HG03521 (cell line): ENCODE measurements around the gene BBS9.

Experiments
- ATAC-seq: cut with Tn5 transposase; IDR thresholded peaks from one replicate; pipeline ENCODE4 v1.9.1; 2021; ENCODE audit warnings: mild to moderate bottlenecking, moderate library complexity; ENCODE audit not compliant: unreplicated experiment

Gene BBS9

DNA sequence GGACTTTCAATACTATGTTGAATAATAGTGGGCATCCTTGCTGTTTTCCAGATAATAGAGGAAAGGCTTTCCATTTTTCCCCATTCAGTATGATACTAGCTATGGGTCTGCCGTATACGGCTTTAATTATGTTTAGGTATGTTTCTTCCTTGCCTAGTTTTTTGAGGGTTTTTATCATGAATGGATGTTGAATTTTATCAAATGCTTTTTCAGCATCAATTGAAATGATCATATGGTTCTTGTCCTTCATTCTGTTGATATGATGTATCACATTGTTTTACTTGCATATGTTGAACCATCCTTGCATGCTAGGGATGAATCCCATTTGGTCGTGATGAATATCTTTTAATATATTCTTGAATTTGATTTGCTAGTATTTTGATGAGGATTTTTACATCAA, 11.0 kb upstream of the BBS9 start:
- no peak for ATAC-seq

DNA sequence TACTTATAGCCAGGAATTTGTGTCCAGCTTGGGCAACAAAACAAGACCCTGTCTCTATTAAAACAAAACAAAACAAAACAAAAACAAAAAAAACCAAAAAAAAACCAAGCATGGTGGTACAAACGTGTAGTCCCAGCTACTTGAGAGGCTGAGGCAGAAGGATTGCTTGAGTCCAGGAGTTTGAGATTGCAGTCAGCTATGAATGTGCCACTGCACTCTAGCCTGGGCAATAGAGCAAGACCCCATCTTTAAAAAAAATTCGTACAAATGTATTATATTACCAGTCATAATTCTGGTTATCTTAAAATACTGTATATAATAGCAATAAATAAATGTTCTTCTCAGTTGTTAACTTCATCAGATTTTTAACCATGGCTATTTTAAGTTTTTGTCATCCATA, 2.3 kb upstream of the BBS9 start:
- ATAC-seq: no peak

DNA sequence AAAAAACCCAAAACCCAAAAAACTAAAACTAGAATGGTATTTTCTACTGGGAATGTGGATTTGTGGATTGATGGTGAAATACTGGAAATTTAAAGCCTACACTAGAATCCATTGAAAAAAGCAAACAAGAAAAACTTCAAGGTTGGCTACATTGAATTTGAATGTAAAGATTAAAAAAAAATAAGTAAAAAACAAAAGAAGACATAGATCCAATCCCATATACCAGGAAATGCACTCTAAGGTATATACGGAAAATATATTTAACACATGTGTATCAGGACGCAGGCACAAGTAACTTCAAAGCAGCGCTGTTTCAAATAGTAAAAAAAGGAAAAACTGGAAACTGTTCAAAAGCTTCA, 754 bp upstream of the BBS9 start:
- ATAC-seq: no peak

GRCh38 chr7:33129806-33130153, 416 bp downstream of the BBS9 start:
- no peak for ATAC-seq

DNA sequence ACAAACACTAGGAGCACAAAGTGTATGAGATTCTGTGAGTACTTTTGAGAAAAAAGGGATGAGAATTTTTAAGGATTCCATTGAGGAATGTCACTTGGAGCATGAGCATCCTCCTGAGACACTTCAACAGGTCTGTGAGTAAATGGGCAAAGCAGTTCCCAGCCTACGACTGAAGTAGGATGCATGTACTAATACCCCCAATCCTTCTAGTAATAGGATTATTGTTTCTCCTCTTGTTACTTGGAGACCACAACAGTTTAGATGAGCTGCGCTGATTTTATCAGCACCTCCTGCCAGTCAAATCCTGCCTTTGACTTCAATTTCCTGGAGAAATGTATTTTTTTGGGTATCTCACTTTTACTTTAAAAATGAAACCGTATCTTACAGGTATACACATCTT, 820 bp downstream of the BBS9 start:
- no peak for ATAC-seq

GRCh38 chr7:33137103-33137502, 7.7 kb downstream of the BBS9 start:
- no peak for ATAC-seq

DNA sequence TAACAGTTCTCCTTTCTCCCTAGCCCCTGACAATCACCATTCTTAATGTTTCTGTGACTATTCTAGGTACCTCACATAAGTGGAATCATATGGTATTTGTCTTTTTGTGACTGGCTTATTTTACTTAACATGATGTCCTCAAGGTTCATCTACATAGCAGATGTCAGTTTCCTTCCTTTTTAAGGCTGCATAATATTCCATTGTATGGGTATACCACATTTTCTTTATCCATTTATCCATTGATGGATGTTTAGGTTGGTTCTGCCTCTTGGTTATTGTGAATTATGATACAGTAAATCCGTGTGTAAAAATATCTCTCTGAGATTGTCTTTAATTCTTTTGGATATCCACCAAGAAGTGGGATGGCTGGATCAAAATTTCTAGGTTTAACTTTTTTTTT, 13.2 kb downstream of the BBS9 start:
- ATAC-seq: no peak

DNA sequence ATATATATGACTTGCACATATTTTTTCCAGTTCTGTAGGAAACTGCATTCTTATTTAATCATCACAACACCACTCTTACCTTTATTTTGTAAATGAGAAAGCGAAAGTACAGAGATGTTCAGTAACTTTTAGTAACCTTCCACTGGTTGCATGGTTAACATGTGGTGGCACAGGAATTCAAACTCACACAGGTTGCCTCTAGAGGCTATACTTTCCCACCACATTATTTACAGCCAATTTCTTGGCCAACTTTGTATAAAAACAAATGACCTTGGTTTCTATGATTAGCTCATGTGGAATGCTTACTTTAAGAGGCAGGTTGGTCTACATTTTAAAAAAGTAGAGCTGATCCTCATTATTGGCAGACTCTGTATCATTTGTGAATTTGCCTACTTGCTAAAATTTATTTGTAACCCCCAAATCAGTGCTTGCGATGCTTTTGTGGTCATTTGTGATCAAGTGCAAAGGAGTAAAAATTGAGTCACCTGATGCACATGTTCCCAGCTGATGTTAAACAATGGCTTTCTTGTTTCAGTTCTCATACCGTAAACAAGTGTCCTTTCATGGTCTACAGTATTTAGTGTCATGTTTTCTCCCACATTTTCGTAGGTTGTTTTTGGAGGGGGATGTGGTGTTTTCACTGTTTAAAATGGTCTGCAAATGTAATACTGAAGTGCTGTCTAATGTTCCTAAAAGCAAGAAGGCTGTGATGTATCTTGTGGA, 14.8 kb downstream of the BBS9 start:
- no peak for ATAC-seq

DNA sequence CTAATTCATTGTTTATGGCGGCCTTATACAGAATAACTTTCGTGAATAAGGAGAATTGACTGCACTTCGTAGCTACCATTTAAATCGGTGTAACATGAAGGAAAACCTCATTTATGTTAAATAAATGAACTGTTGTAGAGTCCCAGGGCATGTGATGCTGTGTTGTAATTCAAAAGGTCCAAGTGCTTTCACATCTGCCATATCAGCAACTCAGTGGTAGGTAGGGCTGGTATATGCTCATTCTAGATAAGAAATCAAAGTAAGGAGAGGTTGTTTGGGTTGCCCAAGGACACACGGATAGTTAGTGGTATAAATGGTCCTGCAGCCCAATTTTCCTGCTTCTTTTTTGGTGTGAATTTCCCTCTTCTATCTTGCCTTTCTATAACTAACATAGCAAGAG, 15.8 kb downstream of the BBS9 start:
- no peak for ATAC-seq

DNA sequence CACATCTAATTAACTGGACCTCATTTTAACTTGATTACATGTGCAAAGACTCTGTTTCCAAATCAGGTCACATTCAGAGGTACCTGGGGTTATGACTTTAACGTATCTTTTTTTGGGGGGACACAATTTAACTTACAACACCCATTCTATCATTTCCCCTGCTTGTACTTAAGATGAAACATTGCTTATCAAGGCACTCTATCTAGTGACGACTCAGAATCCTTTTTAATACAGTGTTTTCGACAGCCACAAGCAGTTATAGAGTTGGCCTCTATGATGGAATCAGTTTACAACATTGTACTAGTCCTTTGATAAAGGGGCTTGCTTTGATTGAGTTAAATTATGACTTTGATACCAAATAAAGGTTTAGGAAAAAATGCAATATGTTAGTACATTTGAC, 22.7 kb downstream of the BBS9 start:
- no peak for ATAC-seq

GRCh38 chr7:33155811-33156210, 26.4 kb downstream of the BBS9 start:
- no peak for ATAC-seq

DNA sequence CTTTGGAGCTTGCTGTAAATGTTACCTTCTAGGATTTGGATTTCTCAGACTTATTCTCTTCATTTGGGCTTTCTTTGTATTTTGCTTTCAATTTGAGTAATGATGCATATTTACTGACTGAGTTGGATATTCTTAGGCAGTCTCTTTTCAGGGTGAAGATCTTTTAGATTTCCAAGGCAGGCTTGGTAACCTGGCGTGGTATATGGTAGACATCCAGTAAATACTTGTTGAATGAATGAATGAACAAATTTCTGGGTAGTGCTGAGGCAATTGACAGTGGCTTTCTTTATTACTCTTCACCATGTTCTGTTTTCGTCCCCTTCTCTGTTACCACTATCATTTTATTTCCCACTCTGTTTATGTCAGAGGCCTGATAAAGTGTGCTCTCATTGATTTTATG, 27.1 kb downstream of the BBS9 start:
- no peak for ATAC-seq

GRCh38 chr7:33157311-33157710, 27.9 kb downstream of the BBS9 start:
- ATAC-seq: no peak

DNA sequence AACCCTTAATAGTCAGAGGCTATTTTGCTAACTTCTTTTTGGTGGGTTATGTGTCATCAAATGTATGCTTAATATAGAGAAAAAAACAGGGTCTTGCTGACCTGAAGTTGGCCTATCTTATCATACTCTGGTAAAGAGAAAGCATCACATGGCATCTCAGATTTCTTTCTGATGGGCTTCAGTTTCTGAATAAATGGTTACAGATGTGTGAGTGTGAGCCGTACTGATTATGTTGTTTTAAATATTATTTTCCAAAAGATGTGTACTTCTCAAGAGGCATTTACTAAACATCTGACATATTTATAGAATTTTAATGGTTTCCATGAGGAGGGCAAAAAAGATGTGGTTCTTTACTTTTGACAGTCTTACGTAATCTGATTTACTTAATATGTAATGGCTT, 28.4 kb downstream of the BBS9 start:
- ATAC-seq: no peak

DNA sequence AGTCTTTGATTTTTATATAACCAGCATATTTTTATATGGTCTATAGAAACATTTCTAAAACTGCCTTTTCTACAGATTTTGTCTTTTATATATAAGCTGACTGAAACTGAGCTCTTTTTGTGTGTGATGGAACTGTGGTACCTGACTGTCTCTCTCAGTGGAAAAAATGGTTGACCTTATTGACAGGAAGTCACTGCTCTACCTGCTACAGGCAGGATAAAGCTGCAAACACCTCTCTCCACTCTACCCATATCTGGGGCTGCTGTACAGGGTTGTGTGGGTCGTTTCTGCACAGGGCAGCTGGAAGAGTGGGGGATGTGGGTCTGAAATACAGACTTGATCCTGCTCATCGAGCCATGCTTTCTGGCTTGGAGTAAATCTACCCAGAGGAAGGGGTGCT, 48.5 kb downstream of the BBS9 start:
- no peak for ATAC-seq

DNA sequence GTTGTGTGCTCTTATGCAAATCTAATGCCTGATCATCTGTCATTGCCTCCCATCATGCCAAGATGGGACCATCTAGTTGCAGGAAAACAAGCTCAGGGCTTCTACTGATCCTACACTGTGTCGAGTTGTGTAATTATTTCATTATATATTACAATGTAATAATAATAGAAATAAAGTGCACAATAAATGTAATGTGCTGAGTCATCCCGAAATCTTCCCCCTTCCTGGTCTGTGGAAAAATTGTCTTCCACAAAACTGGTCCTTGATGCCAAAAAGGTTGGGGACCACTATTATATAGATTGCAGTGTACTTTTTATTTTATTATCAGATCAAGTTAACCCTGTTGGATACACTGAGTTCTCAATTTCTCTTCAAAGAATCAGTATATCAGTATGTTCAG, 50.2 kb downstream of the BBS9 start:
- ATAC-seq: no peak

GRCh38 chr7:33183504-33183903, 54.1 kb downstream of the BBS9 start:
- no peak for ATAC-seq

DNA sequence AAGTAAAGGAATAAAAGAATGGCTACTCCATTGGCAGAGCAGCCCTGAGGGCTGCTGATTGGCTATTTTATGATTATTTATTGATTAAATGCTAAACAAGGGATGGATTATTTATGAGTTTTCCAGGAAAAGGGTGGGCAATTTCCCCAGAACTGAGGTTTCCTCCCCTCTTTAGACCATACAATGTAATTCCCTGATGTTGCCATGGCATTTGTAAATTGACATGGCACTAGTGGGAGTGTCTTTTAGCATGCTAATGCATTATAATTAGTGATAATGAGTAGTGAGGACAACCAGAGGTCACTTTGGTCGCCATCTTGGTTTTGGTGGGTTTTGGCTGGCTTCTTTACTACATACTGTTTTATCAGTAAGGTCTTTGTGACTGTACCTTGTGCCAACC, 55.5 kb downstream of the BBS9 start:
- ATAC-seq: no peak

GRCh38 chr7:33185786-33186185, 56.4 kb downstream of the BBS9 start:
- ATAC-seq: peak; percentile 59

DNA sequence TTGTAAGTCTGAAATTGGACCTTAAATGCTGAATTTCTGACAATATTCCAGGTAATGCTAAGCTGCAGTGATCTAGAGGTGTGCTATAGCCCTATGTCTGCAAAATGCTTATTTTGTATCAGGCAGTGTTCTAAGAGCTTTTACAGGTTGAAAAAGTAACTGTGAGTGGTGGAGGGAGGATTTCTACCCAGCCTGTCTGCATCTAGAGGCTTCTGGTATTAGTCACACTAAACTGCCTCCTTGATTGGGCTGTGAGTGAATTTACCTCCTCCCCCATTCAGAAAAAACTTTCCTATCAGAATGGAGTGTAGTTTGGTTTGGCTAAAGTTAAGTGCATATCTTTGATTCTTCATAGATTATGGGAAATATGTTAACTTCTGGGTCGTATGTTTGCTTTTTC, 56.8 kb downstream of the BBS9 start:
- no peak for ATAC-seq

DNA sequence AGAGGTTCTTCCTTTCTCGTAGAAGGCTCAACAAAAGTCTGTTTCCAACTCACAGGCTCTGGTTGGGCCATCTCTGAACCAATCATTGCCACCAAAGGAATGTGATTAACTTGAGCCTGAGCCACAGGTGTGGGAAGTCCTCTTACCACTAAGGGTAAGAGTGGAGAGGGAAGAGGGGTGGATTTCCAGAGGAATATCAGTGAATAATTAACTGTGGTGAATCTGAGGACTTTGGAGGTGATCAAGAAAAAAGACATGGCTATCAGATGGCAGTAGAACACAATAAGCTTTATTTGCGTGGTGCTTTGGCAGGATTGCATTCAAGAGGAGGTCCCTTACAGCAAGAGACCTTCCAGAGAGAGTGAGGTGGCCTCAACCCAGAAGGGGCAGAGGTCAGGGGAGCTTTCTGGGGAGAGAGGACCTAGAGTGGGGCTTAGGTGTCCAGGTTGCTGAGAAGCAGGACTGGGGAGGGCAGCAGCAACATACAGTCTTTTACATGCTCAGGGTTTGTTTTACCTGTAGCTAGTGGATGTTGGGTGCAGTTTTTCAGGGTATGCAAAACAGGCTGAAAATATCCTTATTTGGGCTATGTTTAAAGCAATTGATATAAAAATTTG, 61.4 kb downstream of the BBS9 start:
- no peak for ATAC-seq

GRCh38 chr7:33191340-33191739, 62.0 kb downstream of the BBS9 start:
- ATAC-seq: peak; percentile 74

DNA sequence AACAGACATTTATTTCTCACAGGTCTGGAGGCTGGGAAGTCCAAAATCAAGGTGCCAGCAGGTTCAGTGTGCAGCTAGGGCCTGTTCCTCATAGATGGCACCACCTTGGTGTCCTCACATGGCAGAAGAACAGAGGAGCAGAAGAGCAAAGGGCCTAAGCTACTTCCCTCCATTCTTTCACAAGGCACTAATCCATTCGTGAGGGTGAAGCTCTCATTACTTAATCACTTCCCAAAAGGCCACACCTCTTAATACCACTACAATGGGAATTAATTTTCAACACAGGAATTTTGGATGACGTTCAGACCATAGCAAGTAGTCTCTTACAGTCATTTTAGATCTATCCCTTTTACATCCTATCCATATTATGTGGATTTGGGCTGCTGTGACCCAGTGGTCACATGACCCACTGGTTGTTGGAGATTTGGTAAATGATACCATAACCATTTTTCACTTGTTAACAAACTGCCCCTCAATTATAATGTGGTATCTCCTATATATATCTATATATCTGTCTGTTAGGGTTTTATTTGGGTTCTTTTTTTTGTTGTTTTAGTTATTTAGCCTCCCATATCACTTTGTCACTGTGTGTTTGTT, 63.4 kb downstream of the BBS9 start:
- no peak for ATAC-seq
